B cell (primary cell): ENCODE data around the gene EAPP. TPM values are rescaled to one million over a fixed set of nuclear protein-coding genes. Genes with fewer than 3 reads are reported as not detected.
"Not testable (repeated sequence)": the region's sequence is repeated elsewhere in the genome, so short reads cannot be mapped to it uniquely, and the experiment has no call there.

ENCODE experiments used
- ATAC-seq: fragments of 200-7000 bp; cut with Tn5 transposase; one replicate; pipeline ENCODE4 v1.10.0; 2021; ENCODE audit warnings: low read depth, mild to moderate bottlenecking, moderate number of reproducible peaks, moderate library complexity
- CTCF ChIA-PET: fragments of 350-600 bp; sonication (Branson Sonifier 250); formaldehyde crosslinking; loops from one replicate; lab custom pipeline; 2021; ENCODE audit warnings: antibody characterized with exemption, inconsistent platforms; lab: Charles Lee
- POLR2A ChIA-PET: fragments of 350-600 bp; sonication (Branson Sonifier 250); formaldehyde crosslinking; loops from one replicate; lab custom pipeline; 2021; ENCODE audit warnings: antibody characterized with exemption; lab: Charles Lee
- DNase-seq: peaks from one replicate; pipeline ENCODE4 v3.0.0; 2013
- H2AFZ ChIP-seq: 2 replicates; pipeline ENCODE4 v1.6.1; 2012; ENCODE audit warnings: mild to moderate bottlenecking, low read depth, low read length; ENCODE audit not compliant: insufficient read depth, poor library complexity, severe bottlenecking
- H3K27ac ChIP-seq, 2 donors: 1 replicate in 1 of 2; 2 replicates in 1 of 2; pipeline ENCODE4 v1.5.1; 2012 to 2013; ENCODE audit warnings: low read length in 2 of 2, mild to moderate bottlenecking in 2 of 2, moderate library complexity in 1 of 2
- H3K27me3 ChIP-seq, 4 experiments: fragments of 200-600 bp in 1 of 4; sonication (generic) in 1 of 4; replicated peaks in 1 of 4; 1 replicate in 2 of 4; 2 replicates in 2 of 4; pipeline versions ENCODE4 v1.6.1 to v1.7.0; 2013 to 2016; ENCODE audit warnings: low read length in 3 of 4, mild to moderate bottlenecking in 2 of 4, mixed read lengths in 1 of 4, moderate library complexity in 1 of 4; ENCODE audit not compliant: insufficient read depth in 4 of 4, control insufficient read depth in 3 of 4; ENCODE audit errors: control extremely low read depth in 1 of 4
- H3K36me3 ChIP-seq, 2 experiments: replicated peaks in 1 of 2; 1 replicate in 1 of 2; 2 replicates in 1 of 2; pipeline versions ENCODE4 v1.6.1 to v1.7.1; 2013; ENCODE audit warnings: low read length in 1 of 2; ENCODE audit not compliant: insufficient read depth in 2 of 2, control insufficient read depth in 1 of 2; ENCODE audit errors: control extremely low read depth in 1 of 2, extremely low read depth in 1 of 2
- H3K4me1 ChIP-seq, 2 donors: fragments of 200-600 bp in 1 of 2; sonication (generic) in 1 of 2; 1 replicate in 1 of 2; 2 replicates in 1 of 2; pipeline versions ENCODE4 v1.5.1 to v1.6.1; 2013 to 2017; ENCODE audit warnings: low read length in 2 of 2; ENCODE audit not compliant: control insufficient read depth in 2 of 2, insufficient read depth in 2 of 2
- H3K4me2 ChIP-seq: replicated peaks from 2 replicates; pipeline ENCODE3; 2012; ENCODE audit warnings: mild to moderate bottlenecking, low read depth, low read length; ENCODE audit not compliant: poor library complexity, severe bottlenecking
- H3K4me3 ChIP-seq, 5 experiments: fragments of 200-600 bp in 1 of 5; sonication (generic) in 1 of 5; 1 replicate in 3 of 5; 2 replicates in 2 of 5; pipeline versions ENCODE4 v1.5.1 to v1.7.0; 2011 to 2016; ENCODE audit warnings: low read length in 4 of 5, mild to moderate bottlenecking in 4 of 5, low read depth in 2 of 5, control low read depth in 1 of 5, moderate library complexity in 1 of 5; ENCODE audit not compliant: insufficient read depth in 1 of 5; ENCODE audit errors: control extremely low read depth in 1 of 5, extremely low read depth in 1 of 5
- H3K79me2 ChIP-seq: fragments of 200-600 bp; sonication (generic); one replicate; pipeline ENCODE4 v1.6.0; 2016; ENCODE audit warnings: low read length; ENCODE audit not compliant: control insufficient read depth, insufficient read depth
- H3K9ac ChIP-seq: fragments of 200-600 bp; sonication (generic); 2 replicates; pipeline ENCODE4 v1.6.1; 2017; ENCODE audit warnings: mild to moderate bottlenecking, low read length, moderate library complexity
- H3K9me3 ChIP-seq, 3 donors: one replicate each; pipeline versions ENCODE4 v1.6.1 to v1.7.1; 2013; ENCODE audit warnings: low read length in 2 of 3; ENCODE audit not compliant: control insufficient read depth in 2 of 3, insufficient read depth in 1 of 3; ENCODE audit errors: control extremely low read depth in 1 of 3
- H4K20me1 ChIP-seq: 2 replicates; pipeline ENCODE4 v1.6.0; 2012; ENCODE audit warnings: mild to moderate bottlenecking, low read length; ENCODE audit not compliant: insufficient read depth, control insufficient read depth, poor library complexity, severe bottlenecking
- H3K27ac Mint-ChIP-seq: one replicate; pipeline ENCODE4 v1.8.0; 2021; ENCODE audit warnings: mixed read lengths
- H3K27me3 Mint-ChIP-seq: one replicate; pipeline ENCODE4 v1.8.0; 2021; ENCODE audit warnings: mixed read lengths
- H3K4me1 Mint-ChIP-seq: one replicate; pipeline ENCODE4 v1.8.0; 2021; ENCODE audit warnings: mixed read lengths
- H3K4me3 Mint-ChIP-seq: one replicate; pipeline ENCODE4 v1.8.0; 2021; ENCODE audit warnings: mixed read lengths
- H3K9me3 Mint-ChIP-seq: one replicate; pipeline ENCODE4 v1.8.0; 2022; ENCODE audit warnings: mixed read lengths; ENCODE audit not compliant: insufficient read depth
- CTCF ChIP-seq: fragments of 200-600 bp; IDR thresholded peaks from one replicate; pipeline ENCODE4 v1.8.0; 2022; ENCODE audit warnings: antibody characterized with exemption, mild to moderate bottlenecking
- EZH2 ChIP-seq: IDR thresholded peaks from 2 replicates; pipeline ENCODE4 v1.6.1; 2012; ENCODE audit warnings: borderline replicate concordance, low read depth, mild to moderate bottlenecking, moderate library complexity, low read length; ENCODE audit not compliant: insufficient read depth, poor library complexity, severe bottlenecking
- WGBS: methylation state at CpG from one replicate; pipeline ENCODE4 v1.1.5; 2013; ENCODE audit warnings: missing lambda C conversion rate; ENCODE audit not compliant: insufficient coverage; 5-methylcytosine and 5-hydroxymethylcytosine counted together
- intact Hi-C: fragments of 100-400 bp; cut with micrococcal nuclease; formaldehyde crosslinking; loops from one replicate; pipeline ENCODE4 v1.10.0; 2022
- polyA plus RNA-seq: library from polyadenylated mRNA; depleted of rRNA; stranded (reverse); fragments of >200 nt; gene quantifications from 2 replicates; pipeline ENCODE4 v1.2.3, GENCODE V29; 2012
- total RNA-seq, 2 donors: library from RNA; stranded (reverse); fragments of 120-200 nt in 1 of 2; gene quantifications; 1 replicate in 1 of 2; 2 replicates in 1 of 2; pipeline versions ENCODE4 v1.2.3 to v1.2.4, GENCODE V29; 2013 to 2022

Gene EAPP
- total and polyA plus RNA-seq, 2 donors (not counting 1 experiment from before 2014, with no cell fraction given): 36.2 to 58.0 TPM

GRCh38 chr14:34548472-34548981 is 9.0 kb upstream of the EAPP start:
- Mint-ChIP-seq H3K27ac (no peak overlapping the region), H3K9me3 (no peaks in the 10 kb centered on the region), H3K27me3 (no peaks in the 10 kb centered on the region), H3K4me1 (peaks cover 8% of the 10 kb centered on the region), H3K4me3 (no peak overlapping the region)
- Histone ChIP-seq H3K27ac (no peak overlapping the region), H3K9ac (no peak overlapping the region), H3K4me3 (no peak overlapping the region), H4K20me1 (no peaks in the 10 kb centered on the region), H3K4me1 (peaks cover 0 to 4% of the 10 kb centered on the region in 2 donors), H3K4me2 (no peak overlapping the region), H3K79me2 (no peaks in the 10 kb centered on the region), H3K36me3 (no peaks in the 10 kb centered on the region), H2AFZ (no peak overlapping the region), H3K27me3 (no peaks in the 10 kb centered on the region), H3K9me3 (peaks cover 0 to 12% (median 0%) of the 10 kb centered on the region in 3 donors)
- POLR2A ChIA-PET: interaction anchor here (0.6 to 1.0 kb wide), 2 partner anchors 462 to 856 kb away, joined by 3 to 8 read pairs; partner anchors contain the start of gene NFKBIA
- 90% methylated on average over 8 of the region's 14 CpGs for WGBS
- TF ChIP-seq EZH2 (no peak), CTCF (no peak)
- DNase-seq (peak; percentile 52), ATAC-seq (no peak)
- CTCF ChIA-PET: interaction anchor here (0.7 kb wide), 1 partner anchor 187 kb away, joined by 4 read pairs; no protein-coding TSS in a partner anchor
- intact Hi-C loops: no loop called here

GRCh38 chr14:34547136-34547520 is 7.6 kb upstream of the EAPP start:
- H3K4me1 Mint-ChIP-seq, H4K20me1 ChIP-seq, POLR2A ChIA-PET, H3K79me2 ChIP-seq, H3K36me3 ChIP-seq, H3K4me3 ChIP-seq, intact Hi-C loops, H2AFZ ChIP-seq, DNase-seq, H3K27ac ChIP-seq, H3K4me3 Mint-ChIP-seq, H3K27me3 Mint-ChIP-seq, H3K9me3 Mint-ChIP-seq, H3K9ac ChIP-seq, H3K9me3 ChIP-seq, H3K27ac Mint-ChIP-seq, H3K4me1 ChIP-seq, CTCF ChIA-PET, H3K4me2 ChIP-seq, H3K27me3 ChIP-seq, ATAC-seq: not testable (repeated sequence)
- WGBS: no CpG with 5 or more reads among the region's 16 CpGs

GRCh38 chr14:34546272-34547135 is 7.0 kb upstream of the EAPP start:
- H4K20me1 ChIP-seq, H3K4me3 Mint-ChIP-seq, H3K9me3 ChIP-seq, H3K27me3 ChIP-seq, H3K4me3 ChIP-seq, H3K9ac ChIP-seq, CTCF ChIA-PET, H3K79me2 ChIP-seq, intact Hi-C loops, DNase-seq, POLR2A ChIA-PET, H3K27ac Mint-ChIP-seq, H2AFZ ChIP-seq, H3K27ac ChIP-seq, H3K4me1 Mint-ChIP-seq, H3K4me2 ChIP-seq, H3K27me3 Mint-ChIP-seq, H3K9me3 Mint-ChIP-seq, H3K4me1 ChIP-seq, H3K36me3 ChIP-seq: not testable (repeated sequence)
- WGBS: no CpG with 5 or more reads among the region's 68 CpGs
- peak; percentile 70 for ATAC-seq
